ENCODE measurements around the gene ATP2C1.

Gene ATP2C1

DNA sequence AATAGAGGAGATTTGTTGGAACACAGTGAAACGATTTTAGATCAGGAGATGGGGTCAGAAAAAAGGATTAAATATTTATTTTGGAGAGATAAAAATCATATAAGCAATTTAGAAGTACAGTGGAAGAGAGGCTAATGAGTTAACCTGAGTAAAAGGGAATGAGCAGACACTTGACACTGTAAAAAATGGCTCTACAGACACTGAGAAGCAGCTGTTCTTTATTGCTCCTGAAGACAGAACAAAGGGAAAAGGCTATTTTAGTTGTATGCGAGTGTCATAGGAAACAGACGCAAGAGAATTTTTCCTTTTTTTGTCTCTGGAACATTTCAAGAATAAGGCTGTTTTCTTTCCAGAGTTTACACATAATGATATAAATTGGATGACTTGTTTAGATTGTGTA lies 98.5 kb downstream of the ATP2C1 start:
- H3K36me3 ChIP-seq: peaks cover 40 to 84% (median 59%) of the 10 kb centered on the region in 11 experiments

GRCh38 chr3:130997289-130997688 lies 103.4 kb downstream of the ATP2C1 start:
- H4K20me1 ChIP-seq: no peaks in the 10 kb centered on the region
- no peaks in the 10 kb centered on the region for H3K27me3 ChIP-seq
- no peak overlapping the region for H3K4me2 ChIP-seq
- no peak overlapping the region for H3K4me3 ChIP-seq
- no peaks in the 10 kb centered on the region for H3K9me3 ChIP-seq (replicated peaks in 1 of 11)
- peaks cover 41 to 95% (median 81%) of the 10 kb centered on the region in 11 experiments for H3K36me3 ChIP-seq
- H3K9ac ChIP-seq: no peak overlapping the region
- peak in 2 of 11 experiments; percentile 32 to 33; a peak in 2 of 22 replicates for TF ChIP-seq Cebpa-rat (IDR thresholded peaks at IDR 0.05)
- H3K4me1 ChIP-seq: no peaks in the 10 kb centered on the region
- H3K27ac ChIP-seq: no peak overlapping the region

More for the DNA sequence above, 98.5 kb downstream of the ATP2C1 start:
- H3K27ac ChIP-seq: no peak overlapping the region
- H3K9me3 ChIP-seq (replicated peaks in 1 of 11): peaks cover 0 to 6% (median 0%) of the 10 kb centered on the region in 11 experiments; a peak in 1 of 22 replicates
- H3K27me3 ChIP-seq: no peaks in the 10 kb centered on the region
- no peaks in the 10 kb centered on the region for H4K20me1 ChIP-seq
- H3K4me3 ChIP-seq: no peak overlapping the region
- H3K4me2 ChIP-seq: no peak overlapping the region
- no peak for TF ChIP-seq Cebpa-rat (IDR thresholded peaks at IDR 0.05)
- no peak overlapping the region for H3K9ac ChIP-seq
- H3K4me1 ChIP-seq: no peaks in the 10 kb centered on the region

GRCh38 chr3:131001071-131001470 lies 107.2 kb downstream of the ATP2C1 start:
- Histone ChIP-seq H3K4me1 (no peaks in the 10 kb centered on the region), H3K27ac (no peak overlapping the region), H3K4me3 (no peak overlapping the region), H3K27me3 (no peaks in the 10 kb centered on the region), H4K20me1 (no peaks in the 10 kb centered on the region), H3K36me3 (peaks cover 50 to 100% (median 81%) of the 10 kb centered on the region in 11 experiments), H3K9me3 (replicated peaks in 1 of 11) (no peaks in the 10 kb centered on the region), H3K4me2 (no peak overlapping the region), H3K9ac (no peak overlapping the region)
- TF ChIP-seq Cebpa-rat (IDR thresholded peaks at IDR 0.05): no peak

DNA sequence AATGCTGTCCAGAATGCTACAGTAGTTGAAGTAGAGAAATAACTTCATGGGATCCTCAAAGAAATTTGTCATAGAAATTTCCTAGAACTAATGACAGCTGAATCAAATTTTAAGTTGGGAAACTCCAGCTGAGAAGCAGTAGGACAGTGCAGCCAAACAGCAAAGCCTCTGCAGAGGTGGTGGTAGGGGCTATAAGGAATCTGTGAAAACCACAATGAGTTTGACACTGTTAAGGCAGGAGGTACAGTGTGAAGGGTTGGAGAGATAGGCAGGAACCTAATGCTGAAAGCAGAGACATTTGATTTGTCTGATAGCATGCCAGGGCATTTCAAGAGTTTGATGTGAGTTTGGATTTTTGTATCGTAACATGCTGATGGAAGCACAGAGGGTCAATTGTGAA lies 110.7 kb downstream of the ATP2C1 start:
- no peak overlapping the region for H3K4me2 ChIP-seq
- no peak overlapping the region for H3K9ac ChIP-seq
- no peak overlapping the region for H3K4me3 ChIP-seq
- no peak for TF ChIP-seq Cebpa-rat (IDR thresholded peaks at IDR 0.05)
- peaks cover 45 to 97% (median 79%) of the 10 kb centered on the region in 11 experiments for H3K36me3 ChIP-seq
- H3K27me3 ChIP-seq: no peaks in the 10 kb centered on the region
- H3K4me1 ChIP-seq: peaks cover 0 to 10% (median 2%) of the 10 kb centered on the region in 10 experiments; a peak in 5 of 20 replicates
- no peaks in the 10 kb centered on the region for H4K20me1 ChIP-seq
- H3K27ac ChIP-seq: no peak overlapping the region
- no peaks in the 10 kb centered on the region for H3K9me3 ChIP-seq (replicated peaks in 1 of 11)

DNA sequence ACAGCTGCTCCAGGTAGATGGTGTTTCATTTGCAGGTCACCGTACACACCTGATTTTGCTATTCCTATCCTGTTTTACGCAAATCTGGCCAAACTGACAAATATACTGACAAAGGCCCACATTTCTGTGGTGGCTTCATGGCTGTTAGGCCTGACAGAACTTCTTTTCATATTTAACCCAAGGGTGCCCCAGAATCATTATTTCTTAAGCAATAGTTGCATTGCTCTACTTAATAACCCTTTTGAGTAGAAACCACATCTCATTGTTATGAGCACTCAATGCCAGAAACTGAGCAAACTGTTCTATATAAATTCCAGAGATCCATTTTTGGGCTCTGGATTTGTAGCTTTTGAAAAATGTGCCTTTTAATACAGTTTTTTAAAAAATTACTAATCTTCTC lies 113.4 kb downstream of the ATP2C1 start:
- Histone ChIP-seq H3K27ac (no peak overlapping the region), H3K9me3 (replicated peaks in 1 of 11) (no peaks in the 10 kb centered on the region), H3K36me3 (peaks cover 49 to 97% (median 88%) of the 10 kb centered on the region in 11 experiments), H4K20me1 (no peaks in the 10 kb centered on the region), H3K27me3 (no peaks in the 10 kb centered on the region), H3K4me3 (no peak overlapping the region), H3K9ac (no peak overlapping the region), H3K4me2 (no peak overlapping the region), H3K4me1 (peaks cover 0 to 12% (median 2%) of the 10 kb centered on the region in 10 experiments; a peak in 5 of 20 replicates)
- no peak for TF ChIP-seq Cebpa-rat (IDR thresholded peaks at IDR 0.05)

- Histone ChIP-seq H3K36me3 (peaks cover 49 to 97% (median 88%) of the 10 kb centered on the region in 11 experiments), H3K9ac (no peak overlapping the region), H3K27me3 (no peaks in the 10 kb centered on the region), H3K4me2 (no peak overlapping the region), H4K20me1 (no peaks in the 10 kb centered on the region), H3K9me3 (replicated peaks in 1 of 11) (no peaks in the 10 kb centered on the region), H3K4me1 (peaks cover 0 to 12% (median 2%) of the 10 kb centered on the region in 10 experiments; a peak in 5 of 20 replicates), H3K27ac (no peak overlapping the region; a peak in 1 of 22 replicates), H3K4me3 (no peak overlapping the region)
- peak in 3 of 11 experiments; percentile 45 to 74 (median 72); a peak in 5 of 22 replicates for TF ChIP-seq Cebpa-rat (IDR thresholded peaks at IDR 0.05)
Observed at GRCh38 chr3:131007782-131008181, 113.9 kb downstream of the ATP2C1 start.

GRCh38 chr3:131008326-131008725 lies 114.4 kb downstream of the ATP2C1 start:
- H3K4me2 ChIP-seq: no peak overlapping the region

GRCh38 chr3:131009698-131010097 lies 115.8 kb downstream of the ATP2C1 start:
- Histone ChIP-seq H3K27ac (no peak overlapping the region), H3K4me2 (no peak overlapping the region), H4K20me1 (no peaks in the 10 kb centered on the region), H3K36me3 (peaks cover 49 to 97% (median 88%) of the 10 kb centered on the region in 11 experiments), H3K4me1 (peaks cover 0 to 12% (median 2%) of the 10 kb centered on the region in 10 experiments; a peak in 5 of 20 replicates), H3K4me3 (no peak overlapping the region), H3K9me3 (replicated peaks in 1 of 11) (no peaks in the 10 kb centered on the region), H3K9ac (no peak overlapping the region), H3K27me3 (no peaks in the 10 kb centered on the region)
- no peak for TF ChIP-seq Cebpa-rat (IDR thresholded peaks at IDR 0.05)

More at GRCh38 chr3:131008326-131008725, 114.4 kb downstream of the ATP2C1 start:
- Histone ChIP-seq H3K4me1 (peaks cover 0 to 12% (median 2%) of the 10 kb centered on the region in 10 experiments; a peak in 5 of 20 replicates), H3K4me3 (no peak overlapping the region), H3K27me3 (no peaks in the 10 kb centered on the region), H3K9ac (no peak overlapping the region), H3K36me3 (peaks cover 48 to 97% (median 88%) of the 10 kb centered on the region in 11 experiments), H3K27ac (no peak overlapping the region), H4K20me1 (no peaks in the 10 kb centered on the region), H3K9me3 (replicated peaks in 1 of 11) (no peaks in the 10 kb centered on the region)
- TF ChIP-seq Cebpa-rat (IDR thresholded peaks at IDR 0.05): no peak

DNA sequence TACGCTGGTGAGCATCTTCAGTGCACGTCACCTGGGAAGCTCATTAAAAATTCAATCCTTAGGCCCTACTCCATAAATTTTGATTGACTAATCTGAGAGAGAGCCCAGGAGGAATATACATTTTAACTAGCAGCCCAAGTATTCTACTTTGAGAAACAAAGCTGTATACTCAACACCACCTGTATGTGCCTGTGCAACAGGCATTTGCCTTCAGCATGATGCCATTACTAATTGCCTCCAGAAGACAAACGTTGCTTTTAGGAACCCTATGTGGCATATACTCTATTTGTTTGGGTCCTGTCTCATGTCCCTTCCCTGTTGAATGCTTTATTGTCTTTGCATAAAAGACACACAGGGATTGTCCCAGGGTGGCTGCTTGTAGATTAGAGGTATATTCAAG lies 125.1 kb downstream of the ATP2C1 start:
- Histone ChIP-seq H4K20me1 (peaks cover 0 to 6% (median 0%) of the 10 kb centered on the region in 11 experiments; a peak in 2 of 22 replicates), H3K9me3 (replicated peaks in 1 of 11) (peaks cover 0 to 3% (median under 1%) of the 10 kb centered on the region in 11 experiments; a peak in 8 of 22 replicates), H3K27me3 (no peaks in the 10 kb centered on the region), H3K4me2 (no peak overlapping the region), H3K4me3 (no peak overlapping the region), H3K36me3 (peaks cover 37 to 77% (median 60%) of the 10 kb centered on the region in 11 experiments), H3K4me1 (peaks cover 7 to 20% (median 11%) of the 10 kb centered on the region in 10 experiments), H3K9ac (no peak overlapping the region), H3K27ac (no peak overlapping the region)
- no peak for TF ChIP-seq Cebpa-rat (IDR thresholded peaks at IDR 0.05)

Measured in BLaER1 treated with 17β-estradiol and CSF1 and Interleukin-3, amounts not matched to agents 10 nM and 100 nM (cell line).